Activated naive CD4-positive, alpha-beta T cell treated with anti-CD3 and anti-CD28 coated beads, Interleukin-2, amount 10 ng/mL, durations not matched to agents 5 hours and 36 hours (primary cell): Measurements from ENCODE around the gene OR51V1. TPM values are rescaled to one million over a fixed set of nuclear protein-coding genes. Genes with fewer than 3 reads are reported as not detected.

Experiments
- total RNA-seq, 2 experiments: library from RNA; stranded (reverse); gene quantifications; one replicate each; pipeline ENCODE4 v1.2.3, GENCODE V29; 2021

The OR51V1 gene
- not detected for total RNA-seq

GRCh38 chr11:5200582-5200981, at the start of gene OR51V1:
OR51V1 (minus strand) TSS chr11:5200682; CDS start chr11:5200682, 0 bp downstream.

DNA sequence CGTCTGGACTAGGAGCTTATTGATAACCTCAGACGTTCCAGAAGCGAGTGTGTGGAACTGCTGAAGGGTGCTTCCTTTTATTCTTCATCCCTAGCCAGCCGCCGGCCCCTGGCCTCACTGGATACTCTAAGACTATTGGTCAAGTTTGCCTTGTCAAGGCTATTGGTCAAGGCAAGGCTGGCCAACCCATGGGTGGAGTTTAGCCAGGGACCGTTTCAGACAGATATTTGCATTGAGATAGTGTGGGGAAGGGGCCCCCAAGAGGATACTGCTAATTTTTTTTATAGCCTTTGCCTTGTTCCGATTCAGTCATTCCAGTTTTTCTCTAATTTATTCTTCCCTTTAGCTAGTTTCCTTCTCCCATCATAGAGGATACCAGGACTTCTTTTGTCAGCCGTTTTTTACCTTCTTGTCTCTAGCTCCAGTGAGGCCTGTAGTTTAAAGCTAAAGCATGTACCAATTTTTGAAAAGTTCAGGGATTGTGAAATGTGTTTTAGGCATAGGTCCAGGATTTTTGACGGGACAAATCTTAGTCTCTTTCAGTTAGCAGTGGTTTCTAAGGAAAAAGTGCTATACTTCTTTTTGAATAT, 49.4 kb upstream of the OR51V1 start, which contains the start of gene HBG1:
Gene HBG1 (minus strand): TSS at position 51 of the 590 bp plus-strand sequence. CDS start 53 bp downstream, outside the sequence.

GRCh38 chr11:5234381-5234834, 33.9 kb upstream of the OR51V1 start, which contains the start of gene HBD:
HBD (minus strand) TSS chr11:5234483; CDS start chr11:5234433, 50 bp downstream.

DNA sequence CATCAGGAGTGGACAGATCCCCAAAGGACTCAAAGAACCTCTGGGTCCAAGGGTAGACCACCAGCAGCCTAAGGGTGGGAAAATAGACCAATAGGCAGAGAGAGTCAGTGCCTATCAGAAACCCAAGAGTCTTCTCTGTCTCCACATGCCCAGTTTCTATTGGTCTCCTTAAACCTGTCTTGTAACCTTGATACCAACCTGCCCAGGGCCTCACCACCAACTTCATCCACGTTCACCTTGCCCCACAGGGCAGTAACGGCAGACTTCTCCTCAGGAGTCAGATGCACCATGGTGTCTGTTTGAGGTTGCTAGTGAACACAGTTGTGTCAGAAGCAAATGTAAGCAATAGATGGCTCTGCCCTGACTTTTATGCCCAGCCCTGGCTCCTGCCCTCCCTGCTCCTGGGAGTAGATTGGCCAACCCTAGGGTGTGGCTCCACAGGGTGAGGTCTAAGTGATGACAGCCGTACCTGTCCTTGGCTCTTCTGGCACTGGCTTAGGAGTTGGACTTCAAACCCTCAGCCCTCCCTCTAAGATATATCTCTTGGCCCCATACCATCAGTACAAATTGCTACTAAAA, 26.3 kb upstream of the OR51V1 start, which contains the start of gene HBB:
Gene HBB (minus strand): TSS at position 340 of the 579 bp plus-strand sequence. CDS start 50 bp downstream, at position 290.

DNA sequence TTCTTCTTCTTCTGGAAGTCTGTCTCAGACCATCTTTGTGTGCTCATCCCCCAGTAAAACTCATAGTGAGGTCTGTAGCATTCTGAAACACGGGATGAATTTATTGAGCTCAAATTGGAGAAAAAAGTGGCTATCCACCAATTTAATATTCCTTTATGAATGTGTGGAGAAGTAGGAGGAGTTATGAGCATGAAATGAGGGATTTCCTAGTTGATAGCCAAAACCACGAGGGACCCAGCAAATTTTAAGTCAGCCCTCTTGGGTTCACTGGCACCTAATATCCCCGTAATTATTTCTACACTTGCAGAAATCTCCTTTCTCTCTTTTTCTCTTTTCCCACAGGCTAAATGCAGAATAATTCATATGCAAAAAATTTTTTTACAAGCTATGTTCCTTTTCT, 45.8 kb downstream of the OR51V1 start, which contains the start of gene OR52A1:
Gene OR52A1 (minus strand): TSS at position 101 of the 400 bp plus-strand sequence. CDS start 2,388 bp downstream, outside the sequence.

Other genes starting within 250 kb of the OR51V1 start
- not detected for gene OR51A2, start 245.0 kb downstream of the OR51V1 start, total RNA-seq
- not detected for gene OR51L1, start 205.8 kb downstream of the OR51V1 start, total RNA-seq
- gene OR52J3, start 154.2 kb downstream of the OR51V1 start, total RNA-seq, result not detected
- gene OR52E2, start 141.1 kb downstream of the OR51V1 start, total RNA-seq, result not detected
- gene OR52E1, start 131.1 kb downstream of the OR51V1 start, total RNA-seq, result not detected
- gene OR52A5, start 62.3 kb downstream of the OR51V1 start, total RNA-seq, result not detected
- not detected for gene OR52A1, start 45.9 kb downstream of the OR51V1 start, total RNA-seq
- gene HBB, start 26.4 kb upstream of the OR51V1 start, total RNA-seq, result not detected
- not detected for gene HBD, start 33.8 kb upstream of the OR51V1 start, total RNA-seq
- gene HBG1, start 49.2 kb upstream of the OR51V1 start, total RNA-seq, result not detected
- gene HBG2, start 54.1 kb upstream of the OR51V1 start, total RNA-seq, result not detected
- not detected for gene HBE1, start 69.3 kb upstream of the OR51V1 start, total RNA-seq
- not detected for gene OR51B4, start 101.3 kb upstream of the OR51V1 start, total RNA-seq
- gene OR51B2, start 123.6 kb upstream of the OR51V1 start, total RNA-seq, result not detected
- not detected for gene OR51B5, start 142.8 kb upstream of the OR51V1 start, total RNA-seq
- gene OR51B6, start 150.8 kb upstream of the OR51V1 start, total RNA-seq, result not detected
- gene OR51M1, start 183.1 kb upstream of the OR51V1 start, total RNA-seq, result not detected
- gene OR51Q1, start 221.4 kb upstream of the OR51V1 start, total RNA-seq, result not detected
- gene OR51I1, start 240.8 kb upstream of the OR51V1 start, total RNA-seq, result not detected
- gene OR51I2, start 248.6 kb upstream of the OR51V1 start, total RNA-seq, result not detected